Measurements from ENCODE around the gene ANKRD18A.

ANKRD18A gene

DNA sequence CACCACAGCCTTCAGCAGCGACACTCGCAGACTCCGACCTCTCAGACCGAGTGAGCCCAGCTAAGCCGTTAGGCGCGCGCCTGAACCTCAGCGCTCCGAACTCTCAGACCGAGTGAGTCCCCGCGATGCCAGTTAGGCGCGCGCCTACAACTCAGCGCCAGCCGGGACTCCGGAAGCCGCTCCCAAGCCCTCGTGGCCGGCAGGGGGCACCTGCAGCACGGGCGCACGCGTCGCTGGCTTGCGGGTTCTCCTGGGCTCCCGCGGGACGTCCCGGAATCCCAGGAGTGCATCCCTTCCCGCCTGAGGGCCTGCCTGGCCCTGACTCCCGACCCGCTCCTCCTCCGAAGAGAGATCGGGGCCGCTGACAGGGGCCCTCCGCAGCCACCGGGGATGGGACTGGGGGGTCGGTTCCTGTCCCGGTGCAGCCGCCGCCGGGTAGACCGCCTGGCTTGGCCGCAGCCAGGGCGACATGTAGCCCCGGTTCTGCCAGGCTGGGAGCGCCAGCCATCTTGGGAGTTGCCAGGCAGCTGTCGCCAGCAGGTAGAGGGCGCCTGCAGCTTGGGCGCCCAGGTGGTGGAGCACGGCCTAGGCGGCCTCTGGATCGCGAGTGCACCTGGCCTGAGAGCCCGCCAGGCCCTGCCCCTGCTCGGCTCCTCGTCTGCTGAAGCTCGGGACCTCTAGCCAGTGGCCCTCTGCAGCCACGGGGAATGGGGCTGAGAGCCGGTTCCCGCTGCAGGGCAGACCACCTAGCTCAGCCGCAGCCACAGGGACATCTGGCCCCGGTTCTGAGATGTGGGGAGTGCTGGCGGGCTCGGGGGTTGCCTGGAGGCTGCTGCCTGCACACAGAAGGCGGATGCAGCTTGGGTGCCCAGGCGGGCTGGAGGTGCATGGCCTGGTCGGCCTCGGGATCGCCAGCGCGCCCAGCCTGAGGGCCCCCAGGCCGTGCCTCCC lies at the start of gene ANKRD18A:
Gene ANKRD18A, minus strand, starts transcription at position 114 of the 951 bp plus-strand sequence. CDS start 311 bp downstream, outside the sequence.
- DNase-seq (ENCODE audit: low read depth), result peak; percentile 54

DNA sequence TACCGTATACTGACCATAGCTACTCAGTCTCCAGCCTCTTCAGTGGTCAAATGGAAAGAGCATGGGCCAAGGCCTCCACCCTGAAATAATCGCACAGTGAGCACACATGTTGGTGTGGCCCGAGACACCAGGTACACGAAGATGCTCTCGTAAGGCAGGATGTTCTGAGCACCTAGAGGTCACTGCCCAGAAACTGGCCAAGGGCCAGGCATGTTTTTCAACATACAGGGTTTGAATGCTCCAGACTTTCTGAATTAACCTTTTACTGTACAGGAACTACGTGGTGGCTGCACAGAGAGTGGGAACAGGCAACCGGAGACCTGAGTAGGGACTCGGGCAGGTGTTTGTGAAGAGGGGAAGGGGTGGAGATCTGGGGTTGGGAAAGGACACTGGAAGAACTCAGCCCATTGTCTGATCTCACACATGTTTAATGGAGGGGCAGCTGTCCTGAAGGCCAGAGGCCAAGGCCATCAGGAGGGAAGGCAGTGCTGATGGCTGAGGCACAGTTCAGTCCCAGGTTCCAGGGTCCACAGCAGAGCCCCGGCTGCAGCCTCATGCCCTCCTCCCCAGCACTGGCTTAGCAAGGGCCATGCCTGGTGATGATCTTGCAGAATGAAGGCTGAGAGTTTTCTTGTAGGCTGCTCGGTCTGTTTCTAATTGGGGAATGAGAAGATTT lies 48.5 kb upstream of the ANKRD18A start:
- no peak for DNase-seq (ENCODE audit: low read depth)

DNA sequence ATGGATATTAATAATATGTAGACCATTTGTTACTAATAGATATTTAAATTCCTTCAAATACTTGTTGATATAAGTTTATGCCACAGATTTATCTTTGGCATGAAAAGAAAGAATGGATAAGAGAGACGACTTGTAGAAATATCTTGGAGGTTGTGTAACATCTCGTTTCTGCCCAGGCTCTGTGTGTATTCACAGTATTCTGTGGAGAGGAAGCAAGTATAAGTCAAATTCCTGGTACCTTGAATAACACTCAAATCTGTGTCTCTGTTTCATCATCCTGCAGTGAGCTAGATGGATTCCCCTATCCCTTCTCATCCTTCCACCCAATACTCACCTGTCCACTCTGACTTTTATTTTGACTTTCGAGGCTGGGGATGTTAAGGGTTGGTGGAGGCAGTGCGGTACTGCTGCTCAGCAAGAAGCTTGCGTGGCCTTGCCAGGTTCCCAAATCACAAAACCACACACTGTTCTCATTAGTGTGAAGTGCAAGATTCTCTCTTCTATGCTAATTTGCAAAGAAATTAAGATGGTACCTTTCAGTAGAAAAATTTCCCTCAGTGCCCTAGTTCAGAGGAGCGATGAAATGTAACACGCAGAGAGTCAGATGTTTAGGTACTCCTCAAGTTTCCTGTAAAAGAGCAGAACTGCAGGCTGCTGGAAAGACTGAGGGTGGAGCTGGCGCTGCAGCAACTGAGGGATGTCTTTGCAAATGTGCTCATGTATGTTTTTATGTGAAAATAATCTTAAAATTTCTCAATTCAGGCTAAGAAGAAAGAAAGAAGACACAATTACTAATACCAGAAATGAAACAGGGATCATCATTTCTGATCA lies 42.6 kb upstream of the ANKRD18A start:
- DNase-seq (ENCODE audit: low read depth), result no peak

DNA sequence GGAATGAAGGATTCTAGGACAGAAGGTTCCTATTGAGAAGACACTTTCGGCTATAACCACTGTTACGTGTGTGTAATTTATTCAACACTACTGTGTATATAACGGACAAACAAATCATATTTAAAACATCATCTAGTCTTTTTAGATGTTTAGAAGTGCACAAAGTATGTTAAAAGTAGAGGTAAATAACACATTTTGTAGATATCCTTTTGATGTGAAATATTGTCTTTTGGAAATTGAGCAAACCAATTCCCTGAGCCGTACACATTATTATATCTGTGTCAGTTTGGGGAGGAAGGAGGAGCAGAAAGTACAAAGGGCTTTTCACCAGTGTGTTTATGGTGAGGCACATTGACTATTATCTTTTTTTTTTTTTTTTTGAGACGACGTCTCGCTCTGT lies 39.1 kb upstream of the ANKRD18A start:
- no peak for DNase-seq (ENCODE audit: low read depth)

DNA sequence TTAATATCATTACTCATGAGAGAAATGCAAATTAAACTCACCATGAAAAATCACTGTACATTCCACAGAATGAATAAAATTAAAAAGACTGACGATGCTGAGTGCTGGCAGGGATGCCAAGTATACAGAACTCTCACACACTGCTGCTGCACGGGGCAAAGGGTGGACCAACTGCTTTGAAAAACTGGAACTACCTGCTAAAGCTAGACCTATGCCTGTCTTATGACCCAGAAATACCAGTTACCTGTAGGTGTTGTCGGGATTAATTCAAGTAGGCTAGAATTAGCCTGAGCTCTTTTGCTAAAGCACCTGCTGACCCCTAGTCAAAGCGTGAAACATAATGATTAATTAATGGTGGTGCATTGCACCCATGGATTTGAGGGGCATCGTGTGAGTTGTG lies 36.5 kb upstream of the ANKRD18A start:
- no peak for DNase-seq (ENCODE audit: low read depth)

DNA sequence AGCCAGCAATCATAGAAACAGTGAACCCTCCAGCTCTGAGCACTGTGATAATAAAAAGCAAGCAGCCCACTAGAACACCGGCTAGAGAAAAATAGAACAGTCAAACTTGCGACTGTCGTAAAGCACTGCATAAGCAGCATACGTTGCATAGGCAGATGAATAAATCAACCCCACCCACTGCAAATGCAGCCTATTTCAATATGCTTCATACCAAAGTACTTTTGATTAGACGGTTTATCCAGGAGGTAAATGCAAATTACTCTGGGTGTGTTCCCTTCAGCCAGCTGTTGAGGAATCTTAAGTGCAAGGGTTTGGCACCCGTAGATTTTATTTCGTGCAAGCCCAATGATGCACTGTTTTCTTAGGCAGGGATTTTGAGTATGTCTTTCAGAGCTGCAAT lies 32.1 kb upstream of the ANKRD18A start:
- no peak for DNase-seq (ENCODE audit: low read depth)

DNA sequence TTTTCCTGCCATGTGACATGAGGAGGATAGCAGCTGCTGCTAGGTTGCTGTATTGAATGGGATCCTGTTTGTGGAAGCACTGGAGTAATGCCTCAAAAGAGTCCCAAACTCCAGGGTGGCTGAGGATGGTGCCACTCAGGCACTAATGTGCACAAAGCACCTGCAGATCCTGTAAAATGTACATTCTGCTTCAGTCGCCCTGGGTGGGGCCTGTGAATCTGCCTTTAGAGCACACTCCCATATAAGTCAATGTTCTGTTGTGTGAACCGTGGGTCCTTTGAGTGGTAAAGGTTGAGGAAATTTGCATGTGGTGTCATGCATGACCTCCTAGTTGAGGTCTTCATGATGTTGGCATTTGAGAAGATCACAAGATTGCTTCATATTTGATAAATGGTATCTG lies 31.6 kb upstream of the ANKRD18A start:
- DNase-seq (ENCODE audit: low read depth), result no peak

DNA sequence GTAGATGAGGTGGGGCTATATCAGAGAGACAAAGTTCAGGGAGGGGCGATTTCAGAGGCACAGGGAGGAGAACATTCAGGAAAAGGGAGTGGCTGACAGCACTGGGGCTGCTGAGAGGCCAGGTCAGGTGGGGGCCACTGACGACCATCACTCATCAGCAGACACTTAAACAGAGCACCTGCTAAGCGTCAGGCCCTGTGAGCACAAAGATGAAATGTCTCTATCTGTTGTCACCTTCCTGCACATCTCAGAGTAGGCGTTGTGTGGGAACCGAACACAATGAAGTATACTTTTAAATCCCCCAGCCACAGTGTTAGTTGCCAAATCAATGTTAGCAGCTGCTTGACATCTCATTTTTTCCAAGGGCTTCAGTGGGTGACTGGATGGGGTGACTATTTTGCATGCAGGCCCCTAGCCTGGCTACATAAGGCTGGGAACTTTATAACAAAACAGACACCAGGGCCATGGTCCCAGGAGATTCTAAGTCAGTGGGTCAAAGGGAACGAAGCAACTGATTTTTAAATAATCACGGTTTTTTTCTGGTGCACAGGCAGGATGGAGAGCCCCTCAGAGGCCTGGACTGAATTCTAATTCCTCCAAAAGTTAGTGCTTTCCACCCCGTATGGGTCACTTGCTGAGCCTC lies 31.1 kb upstream of the ANKRD18A start:
- DNase-seq (ENCODE audit: low read depth), result no peak

DNA sequence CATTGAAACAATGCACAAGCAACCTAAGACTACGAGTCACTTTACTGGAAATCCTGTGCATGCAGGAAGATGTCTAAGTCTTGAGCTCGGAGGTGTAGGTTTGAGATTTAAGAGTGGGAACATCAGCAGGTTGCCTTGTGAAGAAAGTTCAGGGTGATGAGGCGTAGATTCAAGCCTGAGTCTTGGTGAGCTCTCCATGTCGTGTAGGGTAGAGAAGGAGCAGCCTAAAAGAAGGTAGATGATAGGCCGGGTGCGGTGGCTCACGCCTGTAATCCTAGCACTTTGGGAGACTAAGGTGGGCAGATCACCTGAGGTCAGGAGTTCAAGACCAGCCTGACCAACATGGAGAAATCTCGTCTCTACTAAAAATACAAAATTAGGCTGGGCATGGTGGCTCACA lies 30.2 kb upstream of the ANKRD18A start:
- no peak for DNase-seq (ENCODE audit: low read depth)

DNA sequence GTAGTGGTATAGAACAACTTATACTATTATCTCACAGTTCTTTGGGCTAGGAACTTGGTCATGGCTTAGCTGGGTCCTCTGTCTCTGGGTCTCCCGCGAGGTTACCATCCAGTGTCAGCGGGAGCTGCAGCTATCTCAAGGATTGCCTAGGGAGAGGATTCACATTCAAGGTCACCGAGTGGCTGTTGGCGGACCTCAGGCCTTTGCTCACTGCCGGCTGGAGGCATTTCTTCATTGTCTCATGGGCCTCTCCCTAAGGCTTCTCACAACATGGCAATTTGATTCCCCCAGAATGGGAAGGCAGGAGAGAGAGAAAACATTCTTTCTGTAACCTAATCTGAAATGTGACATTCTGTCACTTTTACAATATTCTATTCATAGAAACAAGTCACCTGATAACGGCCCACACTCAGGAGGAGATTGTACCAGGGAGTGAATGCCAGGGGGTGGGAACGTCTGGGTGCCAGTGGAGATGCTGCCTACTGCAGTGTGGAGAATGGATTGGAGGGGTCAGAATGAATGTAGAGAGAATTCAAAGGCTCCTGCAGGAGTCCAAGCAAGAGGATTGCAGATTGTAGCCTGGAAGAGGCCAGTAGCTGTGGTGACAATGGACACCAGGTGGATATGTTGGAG lies 29.5 kb upstream of the ANKRD18A start:
- DNase-seq (ENCODE audit: low read depth), result no peak

DNA sequence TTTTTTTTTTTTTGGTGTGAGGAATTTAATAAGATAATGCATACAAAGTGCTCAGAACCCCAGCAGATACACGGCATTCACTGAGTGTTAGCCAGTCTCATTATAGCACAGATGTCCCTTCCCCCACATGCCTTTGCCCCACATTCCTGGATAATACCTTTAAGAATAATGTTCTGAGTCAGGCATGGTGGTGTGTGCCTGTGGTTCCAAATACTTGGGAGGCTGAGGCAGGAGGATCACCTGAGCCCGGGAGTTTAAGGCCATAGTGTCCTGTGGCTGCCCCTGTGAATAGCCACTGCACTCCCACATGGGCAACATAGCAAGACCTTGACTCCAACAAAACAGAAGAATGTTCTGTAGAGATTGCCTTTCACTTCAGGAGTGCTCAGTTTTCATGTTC lies 24.2 kb upstream of the ANKRD18A start:
- no peak for DNase-seq (ENCODE audit: low read depth)

DNA sequence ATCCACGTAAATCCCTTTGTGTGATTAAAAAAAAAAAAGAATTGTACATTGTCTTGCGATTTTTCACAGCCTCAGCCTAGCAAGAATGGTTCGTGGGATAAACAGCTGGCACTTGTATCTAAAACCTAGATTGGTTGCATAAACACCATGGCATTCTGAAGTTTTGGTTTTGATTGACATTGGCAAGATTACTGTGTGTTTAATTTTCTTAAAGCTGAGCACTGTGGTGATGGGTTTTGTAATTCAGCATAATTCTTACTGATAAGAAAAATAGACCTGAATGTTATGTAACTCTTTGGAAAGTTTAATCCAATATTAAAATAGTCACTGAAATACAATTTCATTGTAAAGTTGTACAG lies 23.4 kb upstream of the ANKRD18A start:
- no peak for DNase-seq (ENCODE audit: low read depth)

DNA sequence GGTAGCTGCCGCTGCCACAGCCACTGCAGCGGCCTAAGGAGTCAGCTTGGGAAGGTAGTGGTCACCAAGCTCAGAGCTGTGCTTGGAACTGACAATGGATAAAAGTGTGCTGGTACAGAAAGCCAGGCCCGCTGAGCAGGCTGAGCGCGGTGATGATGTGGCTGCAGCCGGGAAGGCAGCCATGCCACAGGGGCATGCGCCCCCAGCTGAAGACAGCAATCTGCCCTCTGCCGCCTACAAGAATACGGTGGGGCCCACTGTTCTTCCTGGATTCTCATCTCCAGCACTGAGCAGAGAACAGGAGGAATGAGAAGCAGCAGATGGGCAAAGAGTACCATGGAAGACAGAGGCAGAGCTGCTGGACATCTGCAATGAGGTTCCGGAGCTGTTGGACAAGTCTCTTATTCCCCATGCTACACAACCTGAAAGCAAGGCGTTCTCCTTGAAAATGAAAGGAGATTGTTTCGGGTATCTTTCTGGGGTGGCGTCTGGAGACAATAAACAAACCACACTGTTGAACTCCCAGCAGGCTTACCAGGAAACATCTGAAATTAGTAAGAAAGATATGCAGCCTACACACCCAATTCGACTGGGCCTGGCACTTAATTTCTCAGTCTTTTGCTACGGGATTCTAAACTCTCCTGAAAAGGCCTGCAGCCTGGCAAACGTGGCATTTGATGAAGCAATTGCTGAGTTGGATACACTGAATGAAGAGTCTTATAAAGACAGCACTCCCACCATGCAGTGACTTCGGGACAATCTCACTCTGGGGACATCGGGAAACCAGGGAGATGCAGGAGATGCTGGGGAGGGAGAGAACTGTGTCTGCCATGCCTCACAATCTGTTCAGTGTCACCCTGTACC lies 22.8 kb upstream of the ANKRD18A start:
- DNase-seq (ENCODE audit: low read depth), result no peak

DNA sequence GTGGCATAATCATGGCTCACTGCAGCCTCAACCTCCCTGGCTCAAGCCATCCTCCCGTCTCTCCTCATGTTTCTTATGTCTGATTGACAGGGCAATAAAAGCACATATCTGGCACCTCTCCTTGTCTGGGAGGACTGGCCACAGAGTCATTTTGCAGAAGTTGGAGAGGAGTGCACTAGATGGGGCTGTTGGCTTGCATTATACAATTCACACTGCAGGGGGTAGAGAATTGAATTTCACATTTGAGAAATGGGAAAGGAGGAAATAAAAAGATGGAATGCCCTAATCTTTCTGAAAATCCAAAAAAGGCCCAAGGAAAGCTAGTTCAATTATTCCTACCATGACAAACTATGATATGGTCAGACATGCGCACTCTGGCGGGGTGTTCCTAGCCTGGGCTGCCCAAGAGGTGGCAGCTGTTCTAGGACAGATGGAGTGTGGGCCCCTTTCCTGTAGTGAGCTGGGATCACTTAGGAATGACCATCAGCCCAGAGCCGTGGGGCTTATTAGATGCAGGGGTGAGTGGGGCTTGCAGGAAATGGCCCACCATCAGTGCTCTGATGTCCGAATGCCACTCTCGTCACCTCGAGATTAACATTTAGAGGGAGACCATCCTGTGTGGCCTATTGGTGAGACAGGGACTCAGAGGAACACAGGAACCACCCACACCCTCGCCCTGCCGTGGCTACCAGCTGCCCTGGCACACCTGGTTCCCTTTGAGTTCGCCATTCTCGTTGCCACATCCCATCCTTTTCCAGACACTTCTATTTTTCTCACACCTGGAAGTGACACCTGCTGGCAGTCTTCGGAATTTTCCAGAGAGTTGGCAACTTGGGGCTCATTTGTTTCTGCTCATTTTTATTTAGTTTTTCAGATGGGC lies 21.8 kb upstream of the ANKRD18A start:
- DNase-seq (ENCODE audit: low read depth), result no peak

DNA sequence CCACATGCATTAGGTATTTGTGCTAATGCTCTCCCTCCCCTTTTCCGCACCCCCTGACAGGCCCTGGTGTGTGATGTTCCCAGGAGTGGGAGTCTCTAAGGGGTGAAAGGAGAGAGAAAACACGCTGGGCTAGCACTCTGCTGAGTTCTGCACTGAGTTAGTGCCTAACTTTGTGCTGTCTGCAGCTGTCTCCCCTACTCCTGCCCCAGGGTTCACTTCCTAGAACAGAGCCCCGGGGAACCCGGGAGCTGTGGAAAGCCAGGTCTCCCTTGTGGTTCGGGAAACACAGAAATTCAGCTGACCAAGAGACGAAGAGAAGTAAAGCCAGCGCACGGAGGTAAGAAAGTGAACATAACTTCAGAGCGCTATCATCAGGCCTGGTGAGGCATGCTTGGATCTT lies 20.7 kb upstream of the ANKRD18A start:
- DNase-seq (ENCODE audit: low read depth), result no peak

DNA sequence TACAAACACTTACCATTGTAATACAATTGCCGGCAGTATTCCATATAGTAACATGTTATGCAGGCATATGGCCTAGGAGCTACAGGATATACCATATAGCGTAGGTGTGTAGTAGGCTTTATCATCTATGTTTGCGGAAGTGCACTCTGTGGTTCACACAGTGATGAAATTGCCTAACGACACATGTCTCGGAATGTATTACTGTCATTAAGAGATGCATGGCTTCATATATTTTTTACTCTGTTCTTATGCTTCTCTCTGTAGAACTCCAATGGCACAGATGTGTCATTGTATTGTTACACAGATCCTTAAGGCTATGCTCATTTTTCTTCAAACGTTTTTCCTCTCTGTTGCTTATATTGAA lies 19.2 kb upstream of the ANKRD18A start:
- DNase-seq (ENCODE audit: low read depth), result no peak

DNA sequence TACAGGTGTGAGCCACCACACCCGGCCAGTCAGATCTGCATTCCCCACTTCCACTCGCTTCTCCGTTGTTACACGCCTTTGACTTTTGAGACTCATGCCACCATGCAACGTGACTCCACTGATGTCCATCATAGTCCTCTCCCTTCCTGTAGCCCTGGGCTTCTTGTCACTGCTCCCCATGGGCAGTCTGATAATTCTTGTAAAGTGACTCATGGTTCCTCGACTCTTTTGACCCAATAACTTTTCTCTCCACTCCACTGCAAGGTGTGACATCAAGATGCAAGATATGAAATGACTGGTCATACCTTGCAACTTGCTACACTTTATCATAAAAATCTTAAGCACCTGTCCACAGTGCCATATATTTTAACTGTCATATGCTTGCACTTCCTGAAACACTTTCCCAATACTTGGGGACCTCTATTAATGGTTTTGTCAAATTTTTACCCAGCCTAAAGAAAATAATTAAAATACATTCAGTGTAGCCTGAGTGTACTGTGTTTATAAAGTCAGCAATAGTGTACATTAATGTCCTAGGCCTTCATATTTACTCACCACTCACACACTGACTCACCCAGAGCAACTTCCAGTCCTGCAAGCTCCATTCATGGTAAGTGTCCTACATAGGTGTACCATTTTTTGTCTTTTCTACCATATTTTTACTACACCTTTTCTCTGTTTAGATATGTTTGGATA lies 18.6 kb upstream of the ANKRD18A start:
- DNase-seq (ENCODE audit: low read depth), result no peak

DNA sequence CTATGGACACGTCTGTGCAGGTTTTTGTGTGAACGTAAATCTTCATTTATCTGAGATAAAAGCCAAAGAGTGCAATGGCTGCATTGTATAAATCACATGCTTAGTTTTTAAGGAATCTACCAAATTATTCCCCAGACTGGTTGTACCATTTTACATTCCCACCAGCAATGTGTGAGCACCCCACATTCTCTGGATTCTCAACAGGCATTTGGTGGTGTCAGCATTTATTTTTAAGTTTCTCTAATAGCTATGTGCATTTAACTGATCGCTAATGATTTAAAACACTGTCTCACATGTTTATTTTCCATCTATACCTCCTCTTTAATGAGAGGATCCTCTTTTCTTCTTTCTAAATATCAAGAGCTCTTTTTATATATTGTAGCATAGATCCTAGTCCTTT lies 13.9 kb upstream of the ANKRD18A start:
- no peak for DNase-seq (ENCODE audit: low read depth)

DNA sequence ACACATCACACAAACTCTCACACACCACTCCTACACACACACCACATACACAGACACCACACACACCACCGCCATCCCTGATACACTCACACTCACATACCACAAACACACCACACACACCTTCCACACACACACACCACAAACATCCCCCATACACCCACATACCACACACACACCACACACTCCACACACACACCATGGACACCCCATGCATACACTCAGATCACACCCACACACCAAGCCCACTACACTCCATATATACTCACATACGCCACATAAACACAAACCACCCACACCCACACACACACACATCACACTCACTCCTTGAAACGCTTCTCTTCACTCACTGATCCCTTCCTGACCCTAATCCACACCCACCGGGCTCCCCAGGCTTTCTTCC lies 9.1 kb upstream of the ANKRD18A start:
- no peak for DNase-seq (ENCODE audit: low read depth)
